ENCODE data around the gene CLEC3B. TPM values are rescaled to one million over a fixed set of nuclear protein-coding genes. Genes with fewer than 3 reads are reported as not detected.

The CLEC3B gene, protein sequence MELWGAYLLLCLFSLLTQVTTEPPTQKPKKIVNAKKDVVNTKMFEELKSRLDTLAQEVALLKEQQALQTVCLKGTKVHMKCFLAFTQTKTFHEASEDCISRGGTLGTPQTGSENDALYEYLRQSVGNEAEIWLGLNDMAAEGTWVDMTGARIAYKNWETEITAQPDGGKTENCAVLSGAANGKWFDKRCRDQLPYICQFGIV
- 10 to 100 TPM; 11.6 to 47.9 (median 32.7) TPM for total RNA-seq

DNA sequence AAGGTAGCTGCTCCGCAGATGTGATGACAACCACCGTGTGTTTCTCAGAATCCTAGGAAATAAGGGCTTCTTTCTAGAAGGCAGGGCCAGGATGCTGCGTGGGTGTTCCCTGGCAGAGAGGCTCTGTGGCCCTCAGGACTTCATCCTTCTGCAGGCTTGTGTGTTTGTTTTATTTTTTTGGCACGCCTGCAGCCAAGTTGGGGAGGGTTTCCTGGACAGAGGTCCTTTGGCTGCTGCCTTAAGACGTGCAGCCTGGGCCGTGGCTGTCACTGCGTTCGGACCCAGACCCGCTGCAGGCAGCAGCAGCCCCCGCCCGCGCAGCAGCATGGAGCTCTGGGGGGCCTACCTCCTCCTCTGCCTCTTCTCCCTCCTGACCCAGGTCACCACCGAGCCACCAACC, at the start of gene CLEC3B:
Gene CLEC3B (plus strand): TSS at position 266 of the 400 bp plus-strand sequence. CDS start 60 bp downstream, at position 326.
- TF ChIP-seq POLR2A (IDR thresholded peaks at IDR 0.05), result no peak
- TF ChIP-seq, protein P1, sequence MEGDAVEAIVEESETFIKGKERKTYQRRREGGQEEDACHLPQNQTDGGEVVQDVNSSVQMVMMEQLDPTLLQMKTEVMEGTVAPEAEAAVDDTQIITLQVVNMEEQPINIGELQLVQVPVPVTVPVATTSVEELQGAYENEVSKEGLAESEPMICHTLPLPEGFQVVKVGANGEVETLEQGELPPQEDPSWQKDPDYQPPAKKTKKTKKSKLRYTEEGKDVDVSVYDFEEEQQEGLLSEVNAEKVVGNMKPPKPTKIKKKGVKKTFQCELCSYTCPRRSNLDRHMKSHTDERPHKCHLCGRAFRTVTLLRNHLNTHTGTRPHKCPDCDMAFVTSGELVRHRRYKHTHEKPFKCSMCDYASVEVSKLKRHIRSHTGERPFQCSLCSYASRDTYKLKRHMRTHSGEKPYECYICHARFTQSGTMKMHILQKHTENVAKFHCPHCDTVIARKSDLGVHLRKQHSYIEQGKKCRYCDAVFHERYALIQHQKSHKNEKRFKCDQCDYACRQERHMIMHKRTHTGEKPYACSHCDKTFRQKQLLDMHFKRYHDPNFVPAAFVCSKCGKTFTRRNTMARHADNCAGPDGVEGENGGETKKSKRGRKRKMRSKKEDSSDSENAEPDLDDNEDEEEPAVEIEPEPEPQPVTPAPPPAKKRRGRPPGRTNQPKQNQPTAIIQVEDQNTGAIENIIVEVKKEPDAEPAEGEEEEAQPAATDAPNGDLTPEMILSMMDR (IDR thresholded peaks at IDR 0.05), result no peak
- H3K4me1 ChIP-seq, result peaks cover 0 to 6% (median 0%) of the 10 kb centered on the region in 4 donors
- no peaks in the 10 kb centered on the region for H3K36me3 ChIP-seq
- peak within 1 kb of the TSS; percentile 31 to 56 (median 50) for H3K27ac ChIP-seq
- no peaks in the 10 kb centered on the region for H3K27me3 ChIP-seq
- H3K4me3 ChIP-seq, result peak within 1 kb of the TSS in 2 of 4 donors; percentile 30 to 36
- H3K9me3 ChIP-seq, result no peaks in the 10 kb centered on the region
- DNase-seq, result peak in 1 of 3 donors; percentile 62

DNA sequence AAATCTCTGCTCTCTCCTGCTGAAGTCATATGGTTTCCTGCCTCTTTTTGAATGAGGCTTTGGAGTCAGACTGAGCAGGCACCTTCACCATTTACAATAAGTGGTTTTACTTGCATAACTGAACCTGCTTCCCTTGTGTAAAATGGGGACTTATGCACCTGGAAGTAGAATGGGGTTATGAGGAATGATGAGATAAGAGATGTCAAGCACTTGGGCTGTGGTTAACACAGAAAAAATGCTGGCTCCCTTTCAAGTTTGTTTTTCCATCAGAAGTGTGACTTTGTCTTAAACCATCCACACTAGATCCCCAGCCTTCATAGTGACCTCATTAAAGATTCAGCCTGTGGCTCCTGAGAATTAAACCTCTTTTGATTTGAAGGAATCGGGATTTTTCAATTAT, 44.9 kb upstream of the CLEC3B start:
- DNase-seq, result no peak
- Histone ChIP-seq H3K4me1 (peaks cover 0 to 10% (median 3%) of the 10 kb centered on the region in 4 donors), H3K27me3 (no peaks in the 10 kb centered on the region), H3K9me3 (no peaks in the 10 kb centered on the region), H3K36me3 (peaks cover 0 to 9% (median 0%) of the 10 kb centered on the region in 3 donors), H3K27ac (no peak overlapping the region), H3K4me3 (no peak overlapping the region)
- TF ChIP-seq POLR2A (IDR thresholded peaks at IDR 0.05), result no peak
- TF ChIP-seq, protein P1 (IDR thresholded peaks at IDR 0.05), result no peak

DNA sequence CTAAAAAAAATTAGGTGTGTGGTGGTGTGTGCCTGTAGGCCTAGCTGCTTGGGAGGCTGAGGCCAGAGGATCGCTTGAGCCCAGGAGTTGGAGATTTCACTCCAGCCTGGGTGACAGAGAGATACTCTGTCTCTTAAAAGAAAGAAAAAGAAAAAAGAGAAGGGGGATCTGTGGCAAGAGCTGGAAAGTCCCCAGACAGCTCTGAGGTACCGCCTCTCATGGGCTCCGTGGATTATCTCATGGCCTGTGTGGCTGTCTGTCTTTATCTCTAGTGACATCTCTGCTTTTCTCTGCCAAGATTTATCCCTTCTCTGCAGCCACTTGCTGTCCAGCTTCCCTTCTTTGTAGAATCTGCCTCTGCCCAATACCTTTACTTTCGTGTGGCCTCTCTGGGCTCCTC, 44.4 kb upstream of the CLEC3B start:
- no peak overlapping the region for H3K4me3 ChIP-seq
- no peaks in the 10 kb centered on the region for H3K27me3 ChIP-seq
- TF ChIP-seq POLR2A (IDR thresholded peaks at IDR 0.05), result no peak
- TF ChIP-seq, protein P1 (IDR thresholded peaks at IDR 0.05), result no peak
- H3K27ac ChIP-seq, result no peak overlapping the region
- no peaks in the 10 kb centered on the region for H3K9me3 ChIP-seq
- H3K36me3 ChIP-seq, result peaks cover 0 to 9% (median 0%) of the 10 kb centered on the region in 3 donors
- no peak for DNase-seq
- peaks cover 0 to 10% (median 3%) of the 10 kb centered on the region in 4 donors for H3K4me1 ChIP-seq

DNA sequence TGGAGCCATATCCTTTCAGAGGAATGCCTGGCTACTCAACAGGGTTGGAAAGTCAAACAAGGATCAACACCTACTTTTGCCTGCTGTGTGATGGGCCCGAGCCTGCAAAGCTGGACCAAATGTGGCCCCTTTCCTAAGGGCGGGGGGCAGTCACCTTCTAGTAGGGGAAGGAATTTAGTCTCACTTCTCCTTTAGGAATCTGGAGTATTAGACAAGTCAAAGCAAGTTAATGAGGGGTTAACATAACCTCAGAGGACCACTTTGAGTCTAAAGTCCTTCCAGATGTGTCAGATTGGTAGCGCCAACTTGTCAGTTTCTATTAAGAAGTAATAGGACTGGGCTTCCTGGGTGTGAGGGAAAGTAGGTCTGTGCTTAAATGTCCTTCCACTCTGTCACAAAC, 43.3 kb upstream of the CLEC3B start:
- H3K9me3 ChIP-seq, result no peaks in the 10 kb centered on the region
- H3K4me1 ChIP-seq, result no peaks in the 10 kb centered on the region
- no peak overlapping the region for H3K4me3 ChIP-seq
- H3K27ac ChIP-seq, result no peak overlapping the region
- DNase-seq, result no peak
- no peaks in the 10 kb centered on the region for H3K27me3 ChIP-seq
- H3K36me3 ChIP-seq, result peaks cover 0 to 9% (median 0%) of the 10 kb centered on the region in 3 donors
- TF ChIP-seq, protein P1 (IDR thresholded peaks at IDR 0.05), result no peak
- no peak for TF ChIP-seq POLR2A (IDR thresholded peaks at IDR 0.05)

DNA sequence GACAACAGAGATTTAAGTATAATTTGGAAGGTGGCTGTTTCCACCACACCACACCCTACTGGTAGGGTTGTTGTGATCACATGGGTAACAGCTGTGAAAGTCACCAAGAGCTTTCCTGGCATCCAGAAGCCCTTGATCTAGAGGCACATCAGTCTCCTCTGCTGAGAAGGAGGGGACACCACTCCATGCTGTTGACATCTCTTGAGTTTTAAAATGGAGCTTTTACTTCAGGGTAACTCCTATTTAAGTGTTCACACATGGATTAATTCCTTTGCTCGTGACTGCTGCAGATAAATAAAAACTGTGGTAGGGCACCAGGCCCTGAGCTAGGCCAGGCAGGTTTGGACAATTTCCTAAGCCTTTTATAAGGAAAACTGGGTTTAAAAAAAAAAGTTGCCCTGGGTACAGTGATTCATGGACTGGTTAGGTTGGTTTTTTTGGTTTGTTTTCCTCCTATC, 42.6 kb upstream of the CLEC3B start:
- H3K4me3 ChIP-seq, result no peak overlapping the region
- H3K9me3 ChIP-seq, result no peaks in the 10 kb centered on the region
- H3K27me3 ChIP-seq, result no peaks in the 10 kb centered on the region
- no peak for DNase-seq
- H3K36me3 ChIP-seq, result peaks cover 0 to 9% (median 0%) of the 10 kb centered on the region in 3 donors
- no peak overlapping the region for H3K27ac ChIP-seq
- H3K4me1 ChIP-seq, result no peaks in the 10 kb centered on the region
- TF ChIP-seq, protein P1 (IDR thresholded peaks at IDR 0.05), result no peak
- TF ChIP-seq POLR2A (IDR thresholded peaks at IDR 0.05), result no peak
